ENCODE measurements around the gene AREG.

GRCh38 chr4:74450298-74450683 is 5.4 kb downstream of the AREG start:
- no peak for TF ChIP-seq CTCF (IDR thresholded peaks at IDR 0.05; ENCODE audit: low read length)
- no peak for TF ChIP-seq EZH2phosphoT487 (IDR thresholded peaks at IDR 0.05; ENCODE audit: low read length)
- TF ChIP-seq EZH2 (optimal IDR thresholded peaks at IDR 0.05; ENCODE audit: low read depth, low read length): no peak
